ENCODE measurements around the gene BAZ1A. TPM values are rescaled to one million over a fixed set of nuclear protein-coding genes. Genes with fewer than 3 reads are reported as not detected.

The BAZ1A gene
- total and polyA plus RNA-seq, 2 of the 8 experiments (the other 6 are each of a cell fraction or from before 2014, with no cell fraction given), result 8.0 to 23.1 TPM

- TF ChIP-seq TBP (IDR thresholded peaks at IDR 0.05; ENCODE audit: low read depth, low read length) (no peak), SIRT6 (IDR thresholded peaks at IDR 0.05; ENCODE audit: low read length) (no peak), POLR2A (IDR thresholded peaks at IDR 0.05; ENCODE audit: control extremely low read depth in 1 of 2, low read depth in 2 of 2, low read length in 2 of 2) (no peak; a peak in 2 of 3 replicates), CEBPB (IDR thresholded peaks at IDR 0.05; ENCODE audit: low read depth, low read length) (no peak), CHD7 (IDR thresholded peaks at IDR 0.05; ENCODE audit: insufficient replicate concordance, low read length) (no peak), CHD2 (IDR thresholded peaks at IDR 0.05; ENCODE audit: low read length) (no peak), EGR1 (IDR thresholded peaks at IDR 0.05; ENCODE audit: borderline replicate concordance, low read depth, low read length) (no peak), KDM4A (IDR thresholded peaks at IDR 0.05; ENCODE audit: low read depth, low read length, severe bottlenecking) (no peak), JUN (IDR thresholded peaks at IDR 0.05; ENCODE audit: low read depth, low read length) (no peak), NRF1 (IDR thresholded peaks at IDR 0.05; ENCODE audit: low read depth, low read length) (no peak), RBBP5 (IDR thresholded peaks at IDR 0.05; ENCODE audit: borderline replicate concordance, low read depth, low read length) (no peak; the same call in 1 of the 2 replicates)
Measured at GRCh38 chr14:34874386-34875030, 652 bp downstream of the BAZ1A start (continued).
